ENCODE measurements around the gene EGLN2.
A peak's percentile ranks its signal among the peaks of the same experiment; 100 is the strongest.
"Not testable (repeated sequence)": the region's sequence is repeated elsewhere in the genome, so short reads cannot be mapped to it uniquely, and the experiment has no call there.

GRCh38 chr19:40819479-40820234 is 20.7 kb downstream of the EGLN2 start:
- TF ChIP-seq CTCF (IDR thresholded peaks at IDR 0.05), result peak; percentile 34 to 81 (median 77)
- peak in 1 of 4 donors; percentile 10 for TF ChIP-seq POLR2AphosphoS5 (IDR thresholded peaks at IDR 0.05)
- TF ChIP-seq POLR2A (IDR thresholded peaks at IDR 0.05), result not testable (repeated sequence)

All from sigmoid colon (tissue), 4 donors.